ENCODE measurements around the gene ANO7.

DNA sequence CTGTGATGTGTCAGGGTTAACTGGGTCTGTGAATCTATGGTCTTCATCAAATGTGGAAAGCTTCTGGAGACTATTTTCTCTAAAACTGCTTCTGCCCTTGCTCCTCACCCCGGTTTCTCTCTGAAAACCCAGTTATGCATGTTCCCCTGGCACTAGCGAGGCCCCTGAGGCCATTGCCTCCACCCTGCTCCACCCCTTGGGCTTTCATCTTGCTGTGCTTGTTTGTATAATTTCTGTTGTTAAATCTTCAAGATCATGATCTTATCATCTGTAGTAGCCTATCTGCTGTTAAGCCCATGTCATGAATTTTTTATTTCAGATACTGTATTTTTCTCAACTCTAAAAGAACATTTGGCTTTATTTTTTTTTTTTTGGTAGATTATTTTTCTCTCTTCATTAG, 14.9 kb upstream of the ANO7 start:
- TF ChIP-seq, protein P1, sequence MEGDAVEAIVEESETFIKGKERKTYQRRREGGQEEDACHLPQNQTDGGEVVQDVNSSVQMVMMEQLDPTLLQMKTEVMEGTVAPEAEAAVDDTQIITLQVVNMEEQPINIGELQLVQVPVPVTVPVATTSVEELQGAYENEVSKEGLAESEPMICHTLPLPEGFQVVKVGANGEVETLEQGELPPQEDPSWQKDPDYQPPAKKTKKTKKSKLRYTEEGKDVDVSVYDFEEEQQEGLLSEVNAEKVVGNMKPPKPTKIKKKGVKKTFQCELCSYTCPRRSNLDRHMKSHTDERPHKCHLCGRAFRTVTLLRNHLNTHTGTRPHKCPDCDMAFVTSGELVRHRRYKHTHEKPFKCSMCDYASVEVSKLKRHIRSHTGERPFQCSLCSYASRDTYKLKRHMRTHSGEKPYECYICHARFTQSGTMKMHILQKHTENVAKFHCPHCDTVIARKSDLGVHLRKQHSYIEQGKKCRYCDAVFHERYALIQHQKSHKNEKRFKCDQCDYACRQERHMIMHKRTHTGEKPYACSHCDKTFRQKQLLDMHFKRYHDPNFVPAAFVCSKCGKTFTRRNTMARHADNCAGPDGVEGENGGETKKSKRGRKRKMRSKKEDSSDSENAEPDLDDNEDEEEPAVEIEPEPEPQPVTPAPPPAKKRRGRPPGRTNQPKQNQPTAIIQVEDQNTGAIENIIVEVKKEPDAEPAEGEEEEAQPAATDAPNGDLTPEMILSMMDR (IDR thresholded peaks at IDR 0.05; ENCODE audit: low read depth, low read length) = no peak
- TF ChIP-seq EZH2phosphoT487 (IDR thresholded peaks at IDR 0.05; ENCODE audit: low read depth) = no peak

Data from OCI-LY3 (cell line).